Astrocyte (in vitro differentiated cells and primary cell): Measurements from ENCODE around the gene PACS2.

ENCODE experiments used
- EZH2 ChIP-seq: IDR thresholded peaks from 2 replicates; pipeline ENCODE4 v1.6.1; 2012; ENCODE audit warnings: mild to moderate bottlenecking, low read length, inconsistent platforms; ENCODE audit not compliant: insufficient read depth
- TF ChIP-seq, protein P1 (sequence below): IDR thresholded peaks from 2 replicates; pipeline ENCODE4 v1.5.1; 2011; ENCODE audit warnings: low read depth, mild to moderate bottlenecking, inconsistent platforms, low read length, moderate library complexity; ENCODE audit not compliant: insufficient read depth

DNA sequence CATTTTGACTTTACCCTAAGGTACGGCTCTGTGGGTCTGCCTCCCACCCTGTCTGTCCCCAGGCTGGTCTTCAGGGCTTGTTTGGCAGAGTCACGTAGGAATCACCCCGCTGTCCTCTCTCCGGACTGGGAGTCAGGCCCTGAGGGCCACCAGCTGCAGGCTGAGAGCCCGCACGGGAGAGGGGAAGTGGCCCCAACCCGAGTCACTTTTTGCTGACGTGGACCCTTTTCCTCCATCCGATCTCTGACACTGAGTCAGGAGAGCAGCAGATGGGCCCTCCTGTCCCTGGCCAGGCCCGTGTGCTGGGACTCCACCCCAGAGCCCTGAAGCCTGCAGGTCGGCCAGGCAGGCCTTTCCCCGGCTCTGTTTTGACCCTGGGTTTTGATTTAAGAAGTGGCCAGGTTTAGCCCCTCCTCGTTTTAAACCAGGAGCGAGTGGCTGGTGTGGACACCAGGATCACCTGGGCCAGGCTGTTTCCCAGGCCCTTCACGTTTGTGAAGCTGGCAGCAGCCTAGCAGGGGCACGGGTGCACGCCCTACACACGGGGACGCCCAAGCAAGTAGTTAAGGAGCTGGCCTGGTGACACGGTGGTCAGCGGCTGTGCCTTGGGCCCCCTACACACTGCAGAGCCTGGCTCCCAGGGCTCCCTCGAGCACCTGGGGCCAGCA is 71.3 kb downstream of the PACS2 start:
- TF ChIP-seq, protein P1, sequence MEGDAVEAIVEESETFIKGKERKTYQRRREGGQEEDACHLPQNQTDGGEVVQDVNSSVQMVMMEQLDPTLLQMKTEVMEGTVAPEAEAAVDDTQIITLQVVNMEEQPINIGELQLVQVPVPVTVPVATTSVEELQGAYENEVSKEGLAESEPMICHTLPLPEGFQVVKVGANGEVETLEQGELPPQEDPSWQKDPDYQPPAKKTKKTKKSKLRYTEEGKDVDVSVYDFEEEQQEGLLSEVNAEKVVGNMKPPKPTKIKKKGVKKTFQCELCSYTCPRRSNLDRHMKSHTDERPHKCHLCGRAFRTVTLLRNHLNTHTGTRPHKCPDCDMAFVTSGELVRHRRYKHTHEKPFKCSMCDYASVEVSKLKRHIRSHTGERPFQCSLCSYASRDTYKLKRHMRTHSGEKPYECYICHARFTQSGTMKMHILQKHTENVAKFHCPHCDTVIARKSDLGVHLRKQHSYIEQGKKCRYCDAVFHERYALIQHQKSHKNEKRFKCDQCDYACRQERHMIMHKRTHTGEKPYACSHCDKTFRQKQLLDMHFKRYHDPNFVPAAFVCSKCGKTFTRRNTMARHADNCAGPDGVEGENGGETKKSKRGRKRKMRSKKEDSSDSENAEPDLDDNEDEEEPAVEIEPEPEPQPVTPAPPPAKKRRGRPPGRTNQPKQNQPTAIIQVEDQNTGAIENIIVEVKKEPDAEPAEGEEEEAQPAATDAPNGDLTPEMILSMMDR = no peak
- no peak for TF ChIP-seq EZH2
